Fibroblast of mammary gland (primary cell): ENCODE data around the gene SDS.

Experiments
- DNase-seq: peaks from one replicate; pipeline ENCODE4 v3.0.0-alpha.2; 2010; ENCODE audit warnings: low read depth
- H3K4me3 ChIP-seq: 2 replicates; pipeline ENCODE4 v1.5.1; 2011; ENCODE audit warnings: low read depth, mild to moderate bottlenecking, low read length, moderate library complexity; ENCODE audit not compliant: control insufficient read depth
- CTCF ChIP-seq: conservative IDR thresholded peaks from 2 replicates; pipeline ENCODE4 v1.5.1; 2011; ENCODE audit warnings: low read depth, low read length, inconsistent platforms; ENCODE audit not compliant: control insufficient read depth, insufficient read depth

Gene SDS

DNA sequence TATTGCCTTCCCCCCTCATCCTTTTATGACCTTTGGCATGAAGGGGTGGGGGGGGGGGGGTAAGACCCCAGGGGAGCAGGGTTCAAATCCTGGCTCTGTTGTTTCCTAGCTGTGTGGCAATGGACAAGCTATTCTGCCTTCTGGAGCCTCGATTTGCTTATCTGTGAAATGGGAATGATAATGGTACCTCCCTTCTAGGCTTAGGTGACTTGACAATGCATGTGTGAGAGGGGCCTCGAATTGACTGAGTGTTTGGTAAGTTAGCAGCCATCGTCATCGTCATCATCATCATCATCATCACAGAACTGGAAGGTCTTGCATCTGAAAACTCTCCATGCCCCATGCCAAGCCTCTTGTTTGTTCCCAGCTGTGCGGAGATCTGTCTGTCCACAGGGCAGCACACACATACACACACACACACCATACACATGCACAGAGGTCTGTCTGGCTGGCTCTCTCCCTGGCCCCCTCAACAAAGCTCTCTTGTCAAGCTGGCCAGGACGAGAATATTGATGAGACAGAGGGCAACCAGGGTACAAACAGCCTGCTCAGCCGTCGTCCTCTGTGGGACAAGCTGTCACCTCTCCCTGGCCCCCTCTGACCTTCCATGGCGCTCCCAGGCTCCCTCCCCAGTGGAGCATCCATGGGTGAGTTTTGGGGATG lies 5.9 kb upstream of the SDS start:
- DNase-seq: no peak
- no peak overlapping the region for H3K4me3 ChIP-seq
- TF ChIP-seq CTCF: no peak

- TF ChIP-seq CTCF: no peak
- no peak overlapping the region for H3K4me3 ChIP-seq
- no peak for DNase-seq
Measured at GRCh38 chr12:113408756-113409298, 5.1 kb upstream of the SDS start.

GRCh38 chr12:113407931-113408600 lies 4.4 kb upstream of the SDS start:
- peak; percentile 69 for DNase-seq
- TF ChIP-seq CTCF: no peak
- no peak overlapping the region for H3K4me3 ChIP-seq

GRCh38 chr12:113405694-113406093 lies 2.0 kb upstream of the SDS start:
- no peak overlapping the region for H3K4me3 ChIP-seq
- no peak for TF ChIP-seq CTCF

DNA sequence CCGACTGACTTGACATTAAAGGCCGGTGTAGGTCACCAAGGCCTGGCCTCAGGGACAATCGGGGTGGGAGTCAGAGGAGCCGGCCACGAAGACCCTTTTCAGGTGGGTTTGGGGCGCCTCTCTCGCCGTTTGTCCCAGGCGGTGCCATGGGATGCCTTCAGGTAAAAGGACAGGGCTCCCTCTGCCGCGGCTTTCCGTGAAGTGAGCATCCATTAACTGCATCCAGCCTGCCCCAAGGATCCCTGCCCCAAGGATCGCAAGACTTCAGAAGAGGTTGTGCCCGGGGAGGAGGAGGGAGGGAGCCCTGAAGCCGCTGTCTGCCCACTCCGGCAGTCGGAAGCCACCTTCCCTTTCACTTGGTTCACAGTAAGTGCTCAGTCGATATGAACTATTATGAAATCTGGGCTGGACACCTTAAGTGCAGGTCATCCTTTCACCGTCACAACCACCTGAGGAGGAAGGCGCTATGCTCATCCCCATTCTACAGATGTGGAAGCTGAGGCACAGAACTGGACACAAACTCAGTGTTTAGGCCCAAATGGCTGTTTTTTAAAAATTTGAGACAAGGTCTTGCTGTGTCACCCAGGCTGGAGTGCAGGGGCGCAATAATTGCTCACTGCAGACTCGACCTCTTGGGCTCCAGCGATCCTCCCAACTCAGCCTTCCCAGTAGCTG lies 964 bp downstream of the SDS start:
- DNase-seq: no peak
- no peak for TF ChIP-seq CTCF
- H3K4me3 ChIP-seq: no peak overlapping the region

More at GRCh38 chr12:113405694-113406093, 2.0 kb upstream of the SDS start:
- no peak for DNase-seq

DNA sequence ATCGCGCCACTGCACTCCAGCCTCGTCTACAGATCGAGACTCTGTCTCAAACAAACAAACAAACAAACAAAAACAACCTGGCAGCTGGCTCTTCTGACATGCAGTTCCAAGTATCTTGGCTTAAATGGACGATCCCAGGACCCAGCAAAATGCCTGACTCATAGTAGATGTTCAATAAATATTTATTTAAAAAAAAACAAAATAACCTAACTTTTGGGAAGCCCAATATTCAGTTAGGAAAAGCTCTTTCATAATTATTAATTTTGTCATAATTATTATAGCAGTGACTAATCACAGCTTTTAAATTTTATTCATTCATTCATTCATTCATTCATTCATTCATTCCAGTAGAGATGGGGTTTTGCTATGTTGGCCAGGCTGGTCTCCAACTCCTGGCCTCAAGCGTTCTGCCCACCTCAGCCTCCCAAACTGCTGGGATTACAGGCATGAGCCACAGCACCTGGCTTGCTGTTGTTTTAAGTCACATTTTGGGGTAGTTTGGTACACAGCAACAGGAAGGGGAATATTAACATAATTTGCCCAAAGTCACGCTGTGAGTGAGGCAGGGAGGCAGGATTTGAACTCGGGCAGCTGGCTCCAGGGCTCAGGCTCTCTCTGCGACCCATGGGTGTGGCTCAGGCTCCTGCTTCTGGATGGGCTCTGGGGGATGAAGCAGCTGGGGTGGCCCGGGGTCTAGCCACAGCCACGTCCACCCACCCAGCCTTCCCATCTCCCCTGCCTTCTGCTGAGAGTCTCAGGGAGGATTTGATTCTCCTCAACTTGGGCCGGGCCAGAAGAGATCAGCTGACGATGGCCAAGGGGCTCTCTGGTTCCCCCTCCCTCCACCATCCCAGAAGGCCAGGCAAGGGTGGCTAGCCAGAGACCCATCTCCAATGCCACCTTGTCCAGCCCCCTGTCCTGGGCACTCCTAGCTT lies 2.4 kb downstream of the SDS start:
- no peak overlapping the region for H3K4me3 ChIP-seq
- TF ChIP-seq CTCF: no peak
- no peak for DNase-seq
